Measurements from ENCODE around the gene EXD2.

EXD2 gene

DNA sequence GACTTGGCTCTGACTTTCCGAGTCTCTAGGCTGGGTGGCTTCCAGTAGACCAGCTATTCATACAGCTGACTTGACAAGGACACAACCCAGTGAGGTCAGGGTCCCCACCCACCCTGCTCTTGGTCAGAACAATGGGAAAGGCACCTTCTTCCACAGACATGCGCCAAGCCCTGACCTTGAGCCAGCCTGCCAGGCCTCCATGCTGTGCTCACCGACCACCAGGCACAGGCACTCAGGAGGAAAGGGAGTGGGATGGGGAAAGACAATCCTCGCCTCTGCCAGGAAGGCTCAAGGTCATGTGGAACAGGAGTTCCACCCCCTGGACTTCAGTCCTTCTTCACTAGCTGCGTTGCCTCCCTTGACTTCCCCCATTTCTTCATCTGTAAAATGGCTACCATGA is 100.1 kb downstream of the EXD2 start:
- Histone ChIP-seq H3K4me1 (ENCODE audit: insufficient read depth, low read length) (no peaks in the 10 kb centered on the region), H3K4me3 (ENCODE audit: low read depth in 1 of 2, low read length in 2 of 2) (no peak overlapping the region), H3K27ac (ENCODE audit: low read length) (no peak overlapping the region), H3K4me2 (ENCODE audit: insufficient read depth, low read length) (no peak overlapping the region), H3K9ac (ENCODE audit: low read depth, low read length) (no peak overlapping the region), H3K79me2 (ENCODE audit: insufficient read depth, low read length) (no peaks in the 10 kb centered on the region), H3K27me3 (ENCODE audit: insufficient read depth, low read length, poor library complexity) (no peaks in the 10 kb centered on the region), H2AFZ (ENCODE audit: low read depth, low read length) (no peak overlapping the region), H3K9me3 (ENCODE audit: insufficient read depth, low read length, severe bottlenecking) (no peaks in the 10 kb centered on the region), H3K36me3 (ENCODE audit: insufficient read depth, low read length) (no peaks in the 10 kb centered on the region), H4K20me1 (ENCODE audit: insufficient read depth, low read length) (no peaks in the 10 kb centered on the region)
- DNase-seq (no peak), ATAC-seq (ENCODE audit: insufficient read depth, low read depth) (no peak)
- TF ChIP-seq, protein P1, sequence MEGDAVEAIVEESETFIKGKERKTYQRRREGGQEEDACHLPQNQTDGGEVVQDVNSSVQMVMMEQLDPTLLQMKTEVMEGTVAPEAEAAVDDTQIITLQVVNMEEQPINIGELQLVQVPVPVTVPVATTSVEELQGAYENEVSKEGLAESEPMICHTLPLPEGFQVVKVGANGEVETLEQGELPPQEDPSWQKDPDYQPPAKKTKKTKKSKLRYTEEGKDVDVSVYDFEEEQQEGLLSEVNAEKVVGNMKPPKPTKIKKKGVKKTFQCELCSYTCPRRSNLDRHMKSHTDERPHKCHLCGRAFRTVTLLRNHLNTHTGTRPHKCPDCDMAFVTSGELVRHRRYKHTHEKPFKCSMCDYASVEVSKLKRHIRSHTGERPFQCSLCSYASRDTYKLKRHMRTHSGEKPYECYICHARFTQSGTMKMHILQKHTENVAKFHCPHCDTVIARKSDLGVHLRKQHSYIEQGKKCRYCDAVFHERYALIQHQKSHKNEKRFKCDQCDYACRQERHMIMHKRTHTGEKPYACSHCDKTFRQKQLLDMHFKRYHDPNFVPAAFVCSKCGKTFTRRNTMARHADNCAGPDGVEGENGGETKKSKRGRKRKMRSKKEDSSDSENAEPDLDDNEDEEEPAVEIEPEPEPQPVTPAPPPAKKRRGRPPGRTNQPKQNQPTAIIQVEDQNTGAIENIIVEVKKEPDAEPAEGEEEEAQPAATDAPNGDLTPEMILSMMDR (IDR thresholded peaks at IDR 0.05; ENCODE audit: borderline replicate concordance, extremely low read depth, low read length, poor library complexity, severe bottlenecking), result no peak
- no peak for TF ChIP-seq EZH2 (IDR thresholded peaks at IDR 0.05; ENCODE audit: borderline replicate concordance, low read depth, low read length, severe bottlenecking)

DNA sequence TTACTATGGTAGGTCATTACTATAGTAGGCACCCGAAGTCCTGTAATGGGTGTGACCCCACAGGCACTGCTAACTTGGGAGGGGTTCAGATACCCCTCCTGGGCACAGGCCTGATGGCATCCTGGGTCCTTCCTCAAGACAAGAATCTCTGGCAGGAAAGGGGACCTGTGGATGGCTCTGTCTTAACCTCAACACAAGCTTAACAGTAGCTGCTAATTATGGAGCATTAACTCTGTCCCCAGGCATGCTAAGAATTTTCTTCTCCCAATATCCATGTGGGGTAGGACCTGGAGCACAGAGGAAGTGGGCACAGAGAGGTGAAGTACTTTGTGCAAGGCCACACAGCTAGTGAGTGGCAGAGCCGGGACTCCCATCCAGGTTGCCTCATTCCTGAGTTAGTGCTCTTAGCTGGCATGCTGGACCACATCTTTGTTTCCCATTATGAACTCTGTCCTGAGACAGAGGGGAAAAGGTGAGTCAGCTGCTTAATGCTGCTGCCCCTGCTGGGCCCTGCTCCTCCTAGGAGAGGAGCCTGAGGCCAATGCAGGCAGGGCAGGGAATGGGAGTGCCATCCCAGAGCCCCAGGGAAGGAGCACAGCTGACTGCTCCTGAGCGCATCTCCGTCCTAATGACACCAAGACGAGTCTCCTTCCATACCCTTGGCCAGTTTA is 100.7 kb downstream of the EXD2 start:
- ATAC-seq (ENCODE audit: insufficient read depth, low read depth), result no peak
- no peak overlapping the region for H3K27ac ChIP-seq (ENCODE audit: low read length)
- no peak for TF ChIP-seq EZH2 (IDR thresholded peaks at IDR 0.05; ENCODE audit: borderline replicate concordance, low read depth, low read length, severe bottlenecking)

More for the DNA sequence above, 100.7 kb downstream of the EXD2 start:
- DNase-seq, result no peak
- Histone ChIP-seq H3K4me1 (ENCODE audit: insufficient read depth, low read length) (no peaks in the 10 kb centered on the region), H3K79me2 (ENCODE audit: insufficient read depth, low read length) (no peaks in the 10 kb centered on the region), H4K20me1 (ENCODE audit: insufficient read depth, low read length) (no peaks in the 10 kb centered on the region), H2AFZ (ENCODE audit: low read depth, low read length) (no peak overlapping the region), H3K27me3 (ENCODE audit: insufficient read depth, low read length, poor library complexity) (no peaks in the 10 kb centered on the region), H3K9ac (ENCODE audit: low read depth, low read length) (no peak overlapping the region), H3K4me2 (ENCODE audit: insufficient read depth, low read length) (no peak overlapping the region), H3K4me3 (ENCODE audit: low read depth in 1 of 2, low read length in 2 of 2) (no peak overlapping the region), H3K36me3 (ENCODE audit: insufficient read depth, low read length) (no peaks in the 10 kb centered on the region), H3K9me3 (ENCODE audit: insufficient read depth, low read length, severe bottlenecking) (no peaks in the 10 kb centered on the region)
